ENCODE measurements around the gene BRD4. TPM values are rescaled to one million over a fixed set of nuclear protein-coding genes. Genes with fewer than 3 reads are reported as not detected.

Gene BRD4
- total RNA-seq, 1 donor from 2014 or later: 53.0 TPM

- DNase-seq (ENCODE audit: extremely low spot score in 2 of 2): no peak
- no peak overlapping the region for H3K27ac ChIP-seq
- H3K9me3 ChIP-seq: no peaks in the 10 kb centered on the region
- intact Hi-C loops (cut with DNase I): no loop called here
- H3K4me1 ChIP-seq: peaks cover 89% of the 10 kb centered on the region
- H3K27me3 ChIP-seq: no peaks in the 10 kb centered on the region
- H3K4me3 ChIP-seq: peak overlapping the region in 1 of 2 donors; percentile 24
- TF ChIP-seq CTCF (IDR thresholded peaks at IDR 0.05): no peak
- no peak for TF ChIP-seq POLR2A (IDR thresholded peaks at IDR 0.05)
- no peak for TF ChIP-seq POLR2AphosphoS5 (IDR thresholded peaks at IDR 0.05; ENCODE audit: insufficient read depth in 1 of 2, low read depth in 1 of 2)
- no peaks in the 10 kb centered on the region for H3K36me3 ChIP-seq
Observed at GRCh38 chr19:15328312-15328711, 4.0 kb downstream of the BRD4 start.

DNA sequence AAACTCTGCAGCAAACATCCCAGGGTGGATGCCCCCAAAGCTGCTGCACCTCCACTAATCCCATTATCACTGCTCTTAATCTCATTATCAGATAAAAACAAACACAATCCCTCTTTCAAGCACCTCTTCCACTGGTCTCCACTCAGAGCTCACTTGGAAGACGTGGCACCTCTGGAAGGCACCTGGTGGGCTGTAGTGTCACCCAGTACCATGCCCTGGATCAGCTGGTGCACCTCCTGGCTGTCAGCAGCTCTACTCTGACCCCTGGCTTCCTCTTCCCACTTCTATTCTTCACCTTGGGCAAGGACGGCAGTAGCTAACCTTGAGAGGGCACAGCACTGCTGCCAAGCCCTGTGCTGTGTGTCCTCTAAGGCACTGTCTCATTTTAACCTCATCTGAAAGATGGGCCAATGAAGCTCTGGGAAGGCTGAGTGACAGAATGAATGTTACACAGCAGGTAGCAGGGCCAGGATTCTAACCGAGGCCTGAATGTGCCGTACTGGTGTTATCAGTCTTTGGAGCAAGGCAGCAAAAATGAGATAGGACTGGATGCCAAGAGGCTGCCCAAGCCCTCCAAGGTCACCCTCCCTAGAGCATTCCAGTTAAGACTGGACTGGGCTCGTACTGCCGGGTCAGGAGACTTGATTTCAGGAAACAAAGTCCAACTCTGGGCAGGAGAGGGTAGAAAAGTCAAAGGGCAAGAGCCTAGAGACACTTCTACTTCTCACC is 7.4 kb downstream of the BRD4 start:
- no peak for DNase-seq (ENCODE audit: extremely low spot score in 2 of 2)
- intact Hi-C loops (cut with DNase I): no loop called here
- H3K9me3 ChIP-seq: no peaks in the 10 kb centered on the region
- TF ChIP-seq POLR2A (IDR thresholded peaks at IDR 0.05) (no peak), CTCF (IDR thresholded peaks at IDR 0.05) (no peak), POLR2AphosphoS5 (IDR thresholded peaks at IDR 0.05; ENCODE audit: insufficient read depth in 1 of 2, low read depth in 1 of 2) (no peak)
- no peaks in the 10 kb centered on the region for H3K36me3 ChIP-seq
- H3K27me3 ChIP-seq: no peaks in the 10 kb centered on the region
- H3K4me3 ChIP-seq: no peak overlapping the region
- peaks cover 96% of the 10 kb centered on the region for H3K4me1 ChIP-seq
- H3K27ac ChIP-seq: peak overlapping the region; percentile 49

- peaks cover 96% of the 10 kb centered on the region for H3K4me1 ChIP-seq
- no peaks in the 10 kb centered on the region for H3K36me3 ChIP-seq
- no peak for DNase-seq (ENCODE audit: extremely low spot score in 2 of 2)
- H3K27me3 ChIP-seq: no peaks in the 10 kb centered on the region
- peak overlapping the region; percentile 49 for H3K27ac ChIP-seq
- TF ChIP-seq POLR2AphosphoS5 (IDR thresholded peaks at IDR 0.05; ENCODE audit: insufficient read depth in 1 of 2, low read depth in 1 of 2): peak in 1 of 2 donors; percentile 57
- TF ChIP-seq POLR2A (IDR thresholded peaks at IDR 0.05): no peak
- TF ChIP-seq CTCF (IDR thresholded peaks at IDR 0.05): no peak
- H3K9me3 ChIP-seq: no peaks in the 10 kb centered on the region
- intact Hi-C loops (cut with DNase I): no loop called here
- H3K4me3 ChIP-seq: no peak overlapping the region
Observed at GRCh38 chr19:15323496-15324235, 8.7 kb downstream of the BRD4 start.

- Histone ChIP-seq H3K36me3 (no peaks in the 10 kb centered on the region), H3K4me3 (no peak overlapping the region), H3K27me3 (no peaks in the 10 kb centered on the region), H3K27ac (no peak overlapping the region), H3K4me1 (peaks cover 96% of the 10 kb centered on the region), H3K9me3 (no peaks in the 10 kb centered on the region)
- no peak for TF ChIP-seq POLR2AphosphoS5 (IDR thresholded peaks at IDR 0.05; ENCODE audit: insufficient read depth in 1 of 2, low read depth in 1 of 2)
- TF ChIP-seq POLR2A (IDR thresholded peaks at IDR 0.05): no peak
- TF ChIP-seq CTCF (IDR thresholded peaks at IDR 0.05): no peak
- intact Hi-C loops (cut with DNase I): no loop called here
- no peak for DNase-seq (ENCODE audit: extremely low spot score in 2 of 2)
Observed at GRCh38 chr19:15321739-15322138, 10.6 kb downstream of the BRD4 start.

GRCh38 chr19:15320116-15320515 is 12.2 kb downstream of the BRD4 start:
- Histone ChIP-seq H3K36me3 (no peaks in the 10 kb centered on the region), H3K4me1 (peaks cover 96% of the 10 kb centered on the region), H3K9me3 (no peaks in the 10 kb centered on the region), H3K4me3 (no peak overlapping the region), H3K27me3 (no peaks in the 10 kb centered on the region), H3K27ac (no peak overlapping the region)
- no peak for TF ChIP-seq CTCF (IDR thresholded peaks at IDR 0.05)
- TF ChIP-seq POLR2A (IDR thresholded peaks at IDR 0.05): no peak
- TF ChIP-seq POLR2AphosphoS5 (IDR thresholded peaks at IDR 0.05; ENCODE audit: insufficient read depth in 1 of 2, low read depth in 1 of 2): no peak
- intact Hi-C loops (cut with DNase I): no loop called here
- no peak for DNase-seq (ENCODE audit: extremely low spot score in 2 of 2)

Measured in vagina (tissue), 2 donors.